Sciatic nerve (tissue), 2 donors: ENCODE results near the gene SHPK. TPM values are rescaled to one million over a fixed set of nuclear protein-coding genes. Genes with fewer than 3 reads are reported as not detected.

Experiments
- ATAC-seq: fragments of 200-7000 bp; cut with Tn5 transposase; one replicate; pipeline ENCODE4 v1.9.1; 2020; ENCODE audit warnings: mild to moderate bottlenecking, moderate library complexity
- DNase-seq: peaks from one replicate; pipeline ENCODE4 v3.0.0-alpha.2; 2020; ENCODE audit warnings: low spot score
- intact Hi-C: fragments of 100-400 bp; cut with DNase I; formaldehyde crosslinking; loops from one replicate; pipeline ENCODE4 v1.14.2; 2022
- total RNA-seq: library from RNA; stranded (reverse); fragmentation: NEBNext Ultra II Directional; extraction: Animal tissue kit (Norgen Biotek cat#: 25700); gene quantifications from one replicate; pipeline ENCODE4 v1.2.1, GENCODE V29; 2021
- donor health status: DM: no; HTN: no; CAD: no.
- donor health status: DM: no; HTN: no; CAD: no.

The SHPK gene
- 17.7 TPM for total RNA-seq

- ATAC-seq, result peak; percentile 98
- intact Hi-C loops, result no loop called here
Measured at GRCh38 chr17:3636154-3636907, at the start of gene SHPK, which contains the start of gene CTNS. SHPK (minus strand) TSS chr17:3636250; CDS start chr17:3636219, 31 bp downstream. CTNS (plus strand) TSS chr17:3636760; CDS start chr17:3640207, 3,447 bp downstream.

GRCh38 chr17:3685174-3685573 lies 49.1 kb upstream of the SHPK start:
- no peak for DNase-seq
- intact Hi-C loops, result no loop called here
- ATAC-seq, result no peak

More at GRCh38 chr17:3636154-3636907, at the start of gene SHPK, which contains the start of gene CTNS:
- DNase-seq, result peak; percentile 97

GRCh38 chr17:3683054-3683511 lies 47.0 kb upstream of the SHPK start:
- DNase-seq (no peak), ATAC-seq (peak; percentile 71)
- intact Hi-C loops, result no loop called here

- no peak for ATAC-seq
- DNase-seq, result no peak
- intact Hi-C loops, result no loop called here
Measured at GRCh38 chr17:3682033-3682432, 46.0 kb upstream of the SHPK start.

- DNase-seq (no peak), ATAC-seq (no peak)
- intact Hi-C loops, result no loop called here
Measured at GRCh38 chr17:3681565-3681964, 45.5 kb upstream of the SHPK start.

- DNase-seq, result no peak
- intact Hi-C loops, result no loop called here
- ATAC-seq, result no peak
Measured at GRCh38 chr17:3681057-3681456, 45.0 kb upstream of the SHPK start.

- intact Hi-C loops, result no loop called here
- ATAC-seq, result no peak
- no peak for DNase-seq
Measured at GRCh38 chr17:3679531-3680126, 43.6 kb upstream of the SHPK start.

GRCh38 chr17:3678821-3679530 lies 42.9 kb upstream of the SHPK start:
- ATAC-seq (peak; percentile 9), DNase-seq (no peak)
- intact Hi-C loops, result no loop called here

- no peak for ATAC-seq
Measured at GRCh38 chr17:3678095-3678820, 42.2 kb upstream of the SHPK start.

GRCh38 chr17:3675886-3676285 lies 39.8 kb upstream of the SHPK start:
- intact Hi-C loops, result no loop called here
- DNase-seq (no peak), ATAC-seq (no peak)

More at GRCh38 chr17:3678095-3678820, 42.2 kb upstream of the SHPK start:
- intact Hi-C loops, result no loop called here
- no peak for DNase-seq

GRCh38 chr17:3672571-3672970 lies 36.5 kb upstream of the SHPK start:
- no peak for DNase-seq
- intact Hi-C loops, result no loop called here
- ATAC-seq, result no peak

GRCh38 chr17:3669548-3669947 lies 33.5 kb upstream of the SHPK start:
- intact Hi-C loops, result no loop called here

GRCh38 chr17:3669085-3669347 lies 33.0 kb upstream of the SHPK start:
- intact Hi-C loops, result no loop called here
- no peak for ATAC-seq
- no peak for DNase-seq

More at GRCh38 chr17:3669548-3669947, 33.5 kb upstream of the SHPK start:
- ATAC-seq (no peak), DNase-seq (no peak)

GRCh38 chr17:3668279-3669084 lies 32.4 kb upstream of the SHPK start, which contains the start of the genes EMC6 and TAX1BP3:
EMC6 (plus strand) TSS chr17:3668812; CDS start chr17:3669147, 335 bp downstream.
TAX1BP3 (minus strand) TSS chr17:3668578; CDS start chr17:3668526, 52 bp downstream.
- ATAC-seq, result peak; percentile 97
- DNase-seq, result peak; percentile 99
- intact Hi-C loops, result no loop called here

- peak; percentile 94 for DNase-seq
- peak; percentile 89 for ATAC-seq
- intact Hi-C loops, result no loop called here
Measured at GRCh38 chr17:3667366-3668278, 31.6 kb upstream of the SHPK start.

- DNase-seq (no peak), ATAC-seq (no peak)
- intact Hi-C loops, result no loop called here
Measured at GRCh38 chr17:3666516-3666915, 30.5 kb upstream of the SHPK start.

- DNase-seq, result no peak
- intact Hi-C loops, result no loop called here
- no peak for ATAC-seq
Measured at GRCh38 chr17:3665834-3666233, 29.8 kb upstream of the SHPK start.
